ENCODE measurements around the gene VPS18.
A peak's percentile ranks its signal among the peaks of the same experiment; 100 is the strongest.

The VPS18 gene

DNA sequence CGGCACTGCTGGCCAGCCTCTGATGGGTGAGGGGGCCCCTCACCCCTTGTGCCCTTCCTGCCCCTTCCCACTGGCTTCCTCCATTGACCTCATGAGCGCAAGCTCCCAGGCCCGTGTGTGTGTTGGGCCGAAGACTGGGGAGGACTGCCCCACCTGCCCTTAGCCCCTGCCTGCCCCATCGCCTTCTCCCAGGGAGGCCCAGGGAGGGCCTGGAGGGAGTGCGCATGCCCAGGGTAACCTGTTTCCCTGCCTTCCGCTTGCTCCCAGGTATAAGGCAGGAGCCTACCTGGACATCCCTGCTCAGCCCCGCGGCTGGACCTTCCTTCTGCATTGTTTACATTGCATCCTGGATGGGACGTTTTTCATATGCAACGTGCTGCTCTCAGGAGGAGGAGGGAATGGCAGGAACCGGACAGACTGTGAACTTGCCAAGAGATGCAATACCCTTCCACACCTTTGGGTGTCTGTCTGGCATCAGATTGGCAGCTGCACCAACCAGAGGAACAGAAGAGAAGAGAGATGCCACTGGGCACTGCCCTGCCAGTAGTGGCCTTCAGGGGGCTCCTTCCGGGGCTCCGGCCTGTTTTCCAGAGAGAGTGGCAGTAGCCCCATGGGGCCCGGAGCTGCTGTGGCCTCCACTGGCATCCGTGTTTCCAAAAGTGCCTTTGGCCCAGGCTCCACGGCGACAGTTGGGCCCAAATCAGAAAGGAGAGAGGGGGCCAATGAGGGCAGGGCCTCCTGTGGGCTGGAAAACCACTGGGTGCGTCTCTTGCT lies 43.7 kb downstream of the VPS18 start:
- DNase-seq (ENCODE audit: low spot score) (no peak), ATAC-seq (ENCODE audit: low read depth) (peak; percentile 64)
- H3K9me3 ChIP-seq (ENCODE audit: severe bottlenecking) = no peaks in the 10 kb centered on the region
- H3K4me1 ChIP-seq (ENCODE audit: insufficient read depth, poor library complexity, severe bottlenecking) = no peaks in the 10 kb centered on the region
- H3K36me3 ChIP-seq (ENCODE audit: low read depth) = no peaks in the 10 kb centered on the region
- no peak overlapping the region for H3K4me3 ChIP-seq (ENCODE audit: severe bottlenecking)
- TF ChIP-seq, protein P1, sequence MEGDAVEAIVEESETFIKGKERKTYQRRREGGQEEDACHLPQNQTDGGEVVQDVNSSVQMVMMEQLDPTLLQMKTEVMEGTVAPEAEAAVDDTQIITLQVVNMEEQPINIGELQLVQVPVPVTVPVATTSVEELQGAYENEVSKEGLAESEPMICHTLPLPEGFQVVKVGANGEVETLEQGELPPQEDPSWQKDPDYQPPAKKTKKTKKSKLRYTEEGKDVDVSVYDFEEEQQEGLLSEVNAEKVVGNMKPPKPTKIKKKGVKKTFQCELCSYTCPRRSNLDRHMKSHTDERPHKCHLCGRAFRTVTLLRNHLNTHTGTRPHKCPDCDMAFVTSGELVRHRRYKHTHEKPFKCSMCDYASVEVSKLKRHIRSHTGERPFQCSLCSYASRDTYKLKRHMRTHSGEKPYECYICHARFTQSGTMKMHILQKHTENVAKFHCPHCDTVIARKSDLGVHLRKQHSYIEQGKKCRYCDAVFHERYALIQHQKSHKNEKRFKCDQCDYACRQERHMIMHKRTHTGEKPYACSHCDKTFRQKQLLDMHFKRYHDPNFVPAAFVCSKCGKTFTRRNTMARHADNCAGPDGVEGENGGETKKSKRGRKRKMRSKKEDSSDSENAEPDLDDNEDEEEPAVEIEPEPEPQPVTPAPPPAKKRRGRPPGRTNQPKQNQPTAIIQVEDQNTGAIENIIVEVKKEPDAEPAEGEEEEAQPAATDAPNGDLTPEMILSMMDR (IDR thresholded peaks at IDR 0.05; ENCODE audit: poor library complexity, severe bottlenecking) = peak; percentile 82
- H3K27me3 ChIP-seq (ENCODE audit: insufficient read depth, poor library complexity, severe bottlenecking) = no peaks in the 10 kb centered on the region
- no peak overlapping the region for H3K27ac ChIP-seq (ENCODE audit: poor library complexity, severe bottlenecking)

DNA sequence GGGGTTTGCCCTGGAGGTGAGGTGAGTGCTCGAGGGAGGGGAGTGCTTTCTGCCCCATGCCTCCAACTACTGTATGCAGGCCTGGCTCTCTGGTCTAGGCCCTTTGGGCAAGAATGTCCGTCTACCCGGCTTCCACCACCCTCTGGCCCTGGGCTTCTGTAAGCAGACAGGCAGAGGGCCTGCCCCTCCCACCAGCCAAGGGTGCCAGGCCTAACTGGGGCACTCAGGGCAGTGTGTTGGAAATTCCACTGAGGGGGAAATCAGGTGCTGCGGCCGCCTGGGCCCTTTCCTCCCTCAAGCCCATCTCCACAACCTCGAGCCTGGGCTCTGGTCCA lies 44.3 kb downstream of the VPS18 start:
- ATAC-seq (ENCODE audit: low read depth) (no peak), DNase-seq (ENCODE audit: low spot score) (peak; percentile 73)
- Histone ChIP-seq H3K9me3 (ENCODE audit: severe bottlenecking) (no peaks in the 10 kb centered on the region), H3K27ac (ENCODE audit: poor library complexity, severe bottlenecking) (no peak overlapping the region), H3K4me1 (ENCODE audit: insufficient read depth, poor library complexity, severe bottlenecking) (no peaks in the 10 kb centered on the region), H3K36me3 (ENCODE audit: low read depth) (no peaks in the 10 kb centered on the region), H3K4me3 (ENCODE audit: severe bottlenecking) (no peak overlapping the region), H3K27me3 (ENCODE audit: insufficient read depth, poor library complexity, severe bottlenecking) (no peaks in the 10 kb centered on the region)
- TF ChIP-seq, protein P1 (IDR thresholded peaks at IDR 0.05; ENCODE audit: poor library complexity, severe bottlenecking) = no peak

DNA sequence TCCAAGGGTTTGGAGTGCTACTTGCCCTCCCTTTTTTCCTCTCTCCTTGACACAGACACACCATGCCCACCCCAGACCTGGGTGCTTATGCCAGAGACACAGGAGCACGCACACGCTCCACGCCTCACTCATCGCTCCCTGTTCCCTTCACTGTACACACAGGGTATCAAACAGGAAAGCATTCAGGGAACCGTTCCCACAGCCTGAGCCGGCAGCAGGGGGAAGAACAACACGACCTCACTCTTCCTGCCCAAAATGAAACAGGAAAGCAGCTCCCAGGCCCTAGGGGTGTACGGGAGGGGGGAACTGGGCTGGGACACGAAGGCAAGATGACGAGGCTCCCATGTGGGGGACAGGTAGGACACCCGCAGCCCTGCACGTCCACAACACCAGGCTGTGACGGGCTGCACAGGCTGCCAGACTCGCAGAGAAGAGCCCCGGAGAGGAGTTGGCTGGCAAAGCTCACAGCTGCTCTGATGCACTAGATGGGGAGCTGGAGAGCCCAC lies 46.1 kb downstream of the VPS18 start:
- Histone ChIP-seq H3K27me3 (ENCODE audit: insufficient read depth, poor library complexity, severe bottlenecking) (no peaks in the 10 kb centered on the region), H3K4me3 (ENCODE audit: severe bottlenecking) (no peak overlapping the region), H3K27ac (ENCODE audit: poor library complexity, severe bottlenecking) (no peak overlapping the region), H3K9me3 (ENCODE audit: severe bottlenecking) (no peaks in the 10 kb centered on the region), H3K4me1 (ENCODE audit: insufficient read depth, poor library complexity, severe bottlenecking) (no peaks in the 10 kb centered on the region), H3K36me3 (ENCODE audit: low read depth) (no peaks in the 10 kb centered on the region)
- DNase-seq (ENCODE audit: low spot score) (peak; percentile 70), ATAC-seq (ENCODE audit: low read depth) (no peak)
- TF ChIP-seq, protein P1 (IDR thresholded peaks at IDR 0.05; ENCODE audit: poor library complexity, severe bottlenecking) = no peak

DNA sequence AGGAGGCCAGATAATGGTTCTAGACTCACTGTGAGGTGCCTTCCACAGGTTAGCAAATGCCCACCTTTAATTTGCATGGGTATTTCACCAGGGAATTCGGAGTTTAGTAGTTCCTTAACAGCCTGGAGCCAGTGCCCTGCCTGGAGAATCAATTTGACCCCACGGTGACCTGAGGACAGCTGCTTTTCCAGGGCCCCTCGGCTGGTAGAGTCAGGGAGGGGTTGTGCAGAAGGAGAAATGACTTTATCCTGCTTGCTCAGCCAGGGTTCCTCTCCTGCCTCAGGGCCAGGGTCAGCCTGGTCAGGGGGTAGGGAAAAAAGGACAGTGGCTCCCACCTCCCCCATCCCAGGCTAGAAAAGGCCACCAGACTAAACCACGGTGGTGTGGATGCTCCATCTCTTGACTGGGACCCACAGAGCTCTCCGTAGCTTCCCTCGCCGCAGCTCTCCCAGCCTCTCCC lies 46.8 kb downstream of the VPS18 start:
- peak overlapping the region; percentile 1 for H3K27ac ChIP-seq (ENCODE audit: poor library complexity, severe bottlenecking)
- H3K27me3 ChIP-seq (ENCODE audit: insufficient read depth, poor library complexity, severe bottlenecking) = no peaks in the 10 kb centered on the region

More for the DNA sequence above, 46.8 kb downstream of the VPS18 start:
- no peaks in the 10 kb centered on the region for H3K36me3 ChIP-seq (ENCODE audit: low read depth)
- H3K4me1 ChIP-seq (ENCODE audit: insufficient read depth, poor library complexity, severe bottlenecking) = no peaks in the 10 kb centered on the region
- H3K4me3 ChIP-seq (ENCODE audit: severe bottlenecking) = peak overlapping the region; percentile 45
- H3K9me3 ChIP-seq (ENCODE audit: severe bottlenecking) = no peaks in the 10 kb centered on the region
- TF ChIP-seq, protein P1 (IDR thresholded peaks at IDR 0.05; ENCODE audit: poor library complexity, severe bottlenecking) = no peak
- no peak for ATAC-seq (ENCODE audit: low read depth)
- no peak for DNase-seq (ENCODE audit: low spot score)

All from RWPE2 (cell line).